ENCODE measurements around the gene RMI1. TPM values are rescaled to one million over a fixed set of nuclear protein-coding genes. Genes with fewer than 3 reads are reported as not detected.
A peak's percentile ranks its signal among the peaks of the same experiment; 100 is the strongest.

Gene RMI1
- total RNA-seq, 1 donor, result 6.2 TPM

DNA sequence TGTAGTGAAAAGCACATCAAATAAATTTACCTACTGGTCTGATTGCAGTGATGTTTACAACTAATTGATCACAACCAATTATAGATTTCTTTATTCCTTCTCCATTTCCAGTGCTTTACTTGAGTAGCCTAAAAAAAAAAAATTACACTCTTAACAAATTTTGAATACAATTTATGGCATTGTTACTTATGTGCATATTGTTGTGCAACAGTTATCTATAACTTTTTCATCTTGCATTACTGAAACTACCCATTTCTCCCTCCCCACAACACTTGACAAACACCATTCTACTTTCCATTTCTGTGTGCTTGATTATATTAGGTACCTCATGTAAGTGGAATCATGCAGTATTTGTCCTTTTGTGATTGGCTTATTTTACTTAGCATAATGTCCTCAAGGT, 12.3 kb downstream of the RMI1 start:
- no peak for DNase-seq (ENCODE audit: insufficient read length, low spot score, missing footprints)
- Histone ChIP-seq H3K27me3 (ENCODE audit: insufficient read depth, low read length) (no peaks in the 10 kb centered on the region), H4K20me1 (ENCODE audit: insufficient read depth, low read length) (no peaks in the 10 kb centered on the region), H3K4me3 (ENCODE audit: insufficient read depth, low read length) (no peak overlapping the region), H3K4me2 (ENCODE audit: insufficient read depth, low read length) (no peak overlapping the region), H2AFZ (ENCODE audit: low read length) (no peak overlapping the region), H3K4me1 (ENCODE audit: insufficient read depth, low read length) (no peaks in the 10 kb centered on the region), H3K27ac (ENCODE audit: low read depth, low read length) (no peak overlapping the region), H3K9me3 (ENCODE audit: low read depth, low read length) (no peaks in the 10 kb centered on the region), H3K36me3 (ENCODE audit: insufficient read depth, low read length) (no peaks in the 10 kb centered on the region), H3K79me2 (ENCODE audit: insufficient read depth, low read length) (peaks cover 12% of the 10 kb centered on the region)
- TF ChIP-seq, protein P1, sequence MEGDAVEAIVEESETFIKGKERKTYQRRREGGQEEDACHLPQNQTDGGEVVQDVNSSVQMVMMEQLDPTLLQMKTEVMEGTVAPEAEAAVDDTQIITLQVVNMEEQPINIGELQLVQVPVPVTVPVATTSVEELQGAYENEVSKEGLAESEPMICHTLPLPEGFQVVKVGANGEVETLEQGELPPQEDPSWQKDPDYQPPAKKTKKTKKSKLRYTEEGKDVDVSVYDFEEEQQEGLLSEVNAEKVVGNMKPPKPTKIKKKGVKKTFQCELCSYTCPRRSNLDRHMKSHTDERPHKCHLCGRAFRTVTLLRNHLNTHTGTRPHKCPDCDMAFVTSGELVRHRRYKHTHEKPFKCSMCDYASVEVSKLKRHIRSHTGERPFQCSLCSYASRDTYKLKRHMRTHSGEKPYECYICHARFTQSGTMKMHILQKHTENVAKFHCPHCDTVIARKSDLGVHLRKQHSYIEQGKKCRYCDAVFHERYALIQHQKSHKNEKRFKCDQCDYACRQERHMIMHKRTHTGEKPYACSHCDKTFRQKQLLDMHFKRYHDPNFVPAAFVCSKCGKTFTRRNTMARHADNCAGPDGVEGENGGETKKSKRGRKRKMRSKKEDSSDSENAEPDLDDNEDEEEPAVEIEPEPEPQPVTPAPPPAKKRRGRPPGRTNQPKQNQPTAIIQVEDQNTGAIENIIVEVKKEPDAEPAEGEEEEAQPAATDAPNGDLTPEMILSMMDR (IDR thresholded peaks at IDR 0.05; ENCODE audit: extremely low read depth, low read depth, low read length), result no peak

DNA sequence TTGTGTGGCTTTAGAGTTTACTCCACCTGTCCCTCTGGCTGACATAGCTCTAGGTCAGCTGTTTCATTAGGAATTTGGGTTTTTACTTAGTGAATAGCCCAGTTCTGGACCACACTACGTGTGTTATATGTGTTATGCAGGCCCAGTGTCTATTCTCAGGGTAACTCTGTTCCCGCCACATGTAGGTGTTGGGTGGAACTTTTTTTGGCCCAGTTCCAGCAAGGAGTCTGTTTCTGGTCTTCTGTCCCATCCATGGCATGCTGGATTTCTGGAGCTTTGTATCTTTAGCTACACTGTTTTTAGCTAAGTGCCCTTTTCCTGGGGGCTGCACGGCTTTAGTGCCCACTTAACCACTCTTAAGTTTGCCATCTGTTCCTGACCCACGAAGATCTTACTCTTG, 15.5 kb downstream of the RMI1 start:
- Histone ChIP-seq H3K36me3 (ENCODE audit: insufficient read depth, low read length) (no peaks in the 10 kb centered on the region), H3K27ac (ENCODE audit: low read depth, low read length) (no peak overlapping the region), H2AFZ (ENCODE audit: low read length) (no peak overlapping the region), H3K4me3 (ENCODE audit: insufficient read depth, low read length) (no peak overlapping the region), H4K20me1 (ENCODE audit: insufficient read depth, low read length) (no peaks in the 10 kb centered on the region), H3K4me1 (ENCODE audit: insufficient read depth, low read length) (no peaks in the 10 kb centered on the region), H3K9me3 (ENCODE audit: low read depth, low read length) (no peaks in the 10 kb centered on the region), H3K79me2 (ENCODE audit: insufficient read depth, low read length) (peaks cover 5% of the 10 kb centered on the region), H3K4me2 (ENCODE audit: insufficient read depth, low read length) (no peak overlapping the region), H3K27me3 (ENCODE audit: insufficient read depth, low read length) (no peaks in the 10 kb centered on the region)
- TF ChIP-seq, protein P1 (IDR thresholded peaks at IDR 0.05; ENCODE audit: extremely low read depth, low read depth, low read length), result no peak
- peak; percentile 3 for DNase-seq (ENCODE audit: insufficient read length, low spot score, missing footprints)

DNA sequence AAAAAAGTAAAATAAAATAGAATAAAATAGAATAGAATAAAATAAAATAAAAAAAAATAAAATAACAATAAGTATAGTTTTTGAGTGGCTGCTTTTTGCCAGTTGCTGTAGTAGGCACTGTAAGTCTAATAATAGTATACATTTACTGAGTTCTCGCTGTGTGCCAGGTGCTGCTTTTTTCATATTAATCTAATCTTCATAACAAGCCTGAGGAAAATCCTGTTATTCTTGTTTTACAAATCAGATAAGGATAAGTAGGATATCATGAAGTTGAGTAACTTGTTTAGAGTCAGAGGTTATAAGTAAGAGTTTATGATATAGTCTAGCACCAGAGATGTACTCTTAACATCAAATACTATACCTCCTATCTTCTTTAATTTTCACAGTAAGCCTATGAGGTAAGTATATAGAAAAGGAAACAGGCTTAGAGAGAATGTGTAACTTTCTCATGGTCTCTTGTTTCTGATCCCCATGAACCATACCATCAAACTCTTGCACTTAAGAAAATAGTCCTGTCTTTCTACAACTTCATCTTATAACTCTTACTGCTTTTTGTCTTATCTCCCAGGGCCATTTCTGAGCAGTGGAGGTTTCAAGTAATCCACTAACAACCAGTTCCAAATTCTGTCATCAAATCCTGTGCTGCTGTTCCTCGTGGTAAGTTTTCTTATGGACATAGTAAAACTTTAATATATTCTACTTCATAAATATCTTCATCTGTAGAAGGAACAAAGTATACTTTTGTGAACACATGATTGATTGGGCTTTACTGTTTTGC, 18.7 kb downstream of the RMI1 start:
- no peaks in the 10 kb centered on the region for H4K20me1 ChIP-seq (ENCODE audit: insufficient read depth, low read length)
- no peaks in the 10 kb centered on the region for H3K9me3 ChIP-seq (ENCODE audit: low read depth, low read length)
- TF ChIP-seq, protein P1 (IDR thresholded peaks at IDR 0.05; ENCODE audit: extremely low read depth, low read depth, low read length), result no peak
- peak overlapping the region; percentile 40 for H2AFZ ChIP-seq (ENCODE audit: low read length)
- no peaks in the 10 kb centered on the region for H3K27me3 ChIP-seq (ENCODE audit: insufficient read depth, low read length)
- H3K4me1 ChIP-seq (ENCODE audit: insufficient read depth, low read length), result no peaks in the 10 kb centered on the region
- H3K4me3 ChIP-seq (ENCODE audit: insufficient read depth, low read length), result no peak overlapping the region
- H3K4me2 ChIP-seq (ENCODE audit: insufficient read depth, low read length), result no peak overlapping the region
- no peak overlapping the region for H3K27ac ChIP-seq (ENCODE audit: low read depth, low read length)
- no peaks in the 10 kb centered on the region for H3K36me3 ChIP-seq (ENCODE audit: insufficient read depth, low read length)
- peaks cover 5% of the 10 kb centered on the region for H3K79me2 ChIP-seq (ENCODE audit: insufficient read depth, low read length)
- no peak for DNase-seq (ENCODE audit: insufficient read length, low spot score, missing footprints)

DNA sequence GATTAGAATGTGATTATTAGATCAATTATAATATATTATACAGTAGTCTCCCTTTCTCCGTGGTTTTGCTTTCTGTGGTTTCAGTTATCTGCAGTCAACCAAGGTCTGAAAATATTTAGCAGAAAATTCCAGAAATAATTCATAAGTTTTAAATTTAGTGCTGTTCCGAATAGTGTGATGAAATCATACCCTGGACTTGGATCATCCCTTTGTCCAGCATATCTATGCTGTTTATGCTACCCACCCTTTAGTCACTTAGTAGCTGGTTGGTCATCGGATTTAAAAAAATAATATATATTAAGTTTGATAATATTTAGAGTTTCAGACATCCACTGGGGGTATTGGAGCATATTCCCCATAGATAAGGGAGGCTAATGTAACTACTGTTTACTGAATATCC, 19.6 kb downstream of the RMI1 start:
- Histone ChIP-seq H3K27ac (ENCODE audit: low read depth, low read length) (no peak overlapping the region), H3K27me3 (ENCODE audit: insufficient read depth, low read length) (no peaks in the 10 kb centered on the region), H3K9me3 (ENCODE audit: low read depth, low read length) (no peaks in the 10 kb centered on the region), H3K4me2 (ENCODE audit: insufficient read depth, low read length) (no peak overlapping the region), H3K36me3 (ENCODE audit: insufficient read depth, low read length) (no peaks in the 10 kb centered on the region), H3K4me3 (ENCODE audit: insufficient read depth, low read length) (no peak overlapping the region), H4K20me1 (ENCODE audit: insufficient read depth, low read length) (no peaks in the 10 kb centered on the region), H3K79me2 (ENCODE audit: insufficient read depth, low read length) (peaks cover 5% of the 10 kb centered on the region), H3K4me1 (ENCODE audit: insufficient read depth, low read length) (no peaks in the 10 kb centered on the region), H2AFZ (ENCODE audit: low read length) (no peak overlapping the region)
- DNase-seq (ENCODE audit: insufficient read length, low spot score, missing footprints), result no peak
- TF ChIP-seq, protein P1 (IDR thresholded peaks at IDR 0.05; ENCODE audit: extremely low read depth, low read depth, low read length), result no peak
